AG09319 (cell line): Measurements from ENCODE around the gene PGP.

ENCODE experiments used
- DNase-seq: peaks from one replicate; pipeline ENCODE4 v3.0.0-alpha.2; 2010; ENCODE audit warnings: low read depth; ENCODE audit errors: extremely low read depth
- CTCF ChIP-seq: IDR thresholded peaks from 2 replicates; pipeline ENCODE4 v1.5.1; 2011; ENCODE audit warnings: low read depth, mild to moderate bottlenecking, inconsistent platforms, low read length, moderate library complexity

PGP gene

DNA sequence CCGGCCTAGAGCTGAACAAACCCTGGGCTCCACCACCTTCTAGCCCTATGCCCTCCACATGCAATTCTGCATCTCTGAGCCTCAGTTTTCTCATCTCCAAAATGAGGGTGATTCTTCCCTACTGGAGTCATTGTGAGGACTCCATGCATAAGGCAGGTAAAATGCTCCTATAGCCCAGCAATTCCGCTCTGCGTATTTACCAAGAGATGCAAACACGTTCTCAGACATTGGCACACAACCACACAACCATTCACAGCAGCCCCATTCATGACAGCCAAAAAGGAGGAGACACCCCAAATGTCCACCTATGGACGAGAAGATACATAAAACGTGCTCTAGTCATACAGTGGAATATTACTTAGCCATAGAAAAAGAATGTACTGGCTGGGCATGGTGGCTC, 14.3 kb downstream of the PGP start:
- no peak for DNase-seq
- no peak for TF ChIP-seq CTCF

- TF ChIP-seq CTCF, result no peak
- DNase-seq, result no peak
These were observed 15.0 kb downstream of the PGP start for GRCh38 chr16:2199621-2200139.

GRCh38 chr16:2199095-2199494, 15.5 kb downstream of the PGP start:
- no peak for DNase-seq
- TF ChIP-seq CTCF, result no peak

DNA sequence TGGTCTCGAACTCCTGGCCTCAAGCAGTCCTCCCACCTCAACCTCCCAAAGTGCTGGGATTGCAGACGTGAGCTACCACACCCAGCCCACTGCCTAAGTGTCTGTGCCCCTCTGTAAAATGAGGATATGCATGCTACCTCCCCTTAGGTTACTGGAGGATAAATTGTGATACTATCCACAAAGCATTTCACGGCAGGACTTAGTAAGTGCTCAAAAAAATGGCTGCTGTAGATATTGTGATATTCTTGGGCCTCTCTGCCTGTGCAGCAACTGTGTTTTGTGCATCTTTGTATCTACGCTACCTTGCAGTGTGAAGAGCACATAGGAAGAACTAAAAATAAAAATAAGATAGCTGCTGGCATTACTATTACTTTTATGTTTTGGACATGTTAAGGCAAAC, 16.4 kb downstream of the PGP start:
- no peak for DNase-seq
- TF ChIP-seq CTCF, result no peak

GRCh38 chr16:2197765-2198164, 16.9 kb downstream of the PGP start:
- no peak for DNase-seq
- no peak for TF ChIP-seq CTCF

- no peak for TF ChIP-seq CTCF
- no peak for DNase-seq
These were observed 17.6 kb downstream of the PGP start for GRCh38 chr16:2196981-2197511.

DNA sequence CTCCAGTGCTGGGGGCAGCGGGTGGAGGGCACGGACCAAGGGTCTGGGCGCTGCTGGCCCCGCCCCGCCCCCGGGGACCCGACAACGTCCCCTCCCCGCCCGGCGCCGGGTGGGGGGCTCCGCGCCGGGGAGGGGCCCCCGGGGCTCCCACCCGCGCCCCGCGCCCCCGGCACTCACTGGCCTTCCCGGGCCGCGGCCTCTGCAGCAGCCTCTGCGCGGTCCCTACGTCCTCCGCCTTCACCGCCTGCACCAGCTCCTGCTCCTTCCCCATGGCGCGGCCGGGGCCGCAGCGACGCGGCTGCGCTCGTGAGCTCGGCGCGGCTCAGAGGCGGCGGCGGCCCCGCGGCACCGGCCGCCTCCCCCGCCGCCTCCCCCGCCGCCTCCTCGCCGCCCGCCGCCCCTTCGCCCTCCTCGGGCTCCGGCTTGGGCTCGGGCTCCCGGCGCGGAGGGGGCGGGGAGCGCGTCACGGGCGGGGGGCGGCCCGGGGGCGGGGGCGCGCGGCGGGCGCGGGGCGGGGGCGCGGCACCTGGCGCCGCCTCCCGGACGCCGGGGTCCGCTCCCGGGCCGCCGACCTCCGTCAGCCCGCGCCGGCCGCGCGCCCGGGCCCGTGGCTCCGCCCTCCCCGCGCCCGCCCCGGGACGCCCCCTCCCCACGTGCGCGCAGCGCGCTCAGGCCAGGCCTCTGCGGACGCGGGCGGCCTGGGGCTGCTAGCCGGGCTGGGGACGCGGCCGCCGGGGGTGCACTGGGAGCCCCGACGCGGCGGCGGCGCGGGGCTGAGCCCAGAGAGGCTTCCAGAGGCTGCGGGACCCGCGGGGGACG, 18.3 kb downstream of the PGP start, which contains the start of gene CASKIN1:
Gene CASKIN1 (minus strand): TSS at position 444 of the 819 bp plus-strand sequence. CDS start 173 bp downstream, at position 271.
- no peak for DNase-seq
- no peak for TF ChIP-seq CTCF
